ENCODE data around the gene MAPKBP1. TPM values are rescaled to one million over a fixed set of nuclear protein-coding genes. Genes with fewer than 3 reads are reported as not detected.

The MAPKBP1 gene
- total and polyA plus RNA-seq, 11 donors, result 6.3 to 20.5 (median 14.8) TPM

DNA sequence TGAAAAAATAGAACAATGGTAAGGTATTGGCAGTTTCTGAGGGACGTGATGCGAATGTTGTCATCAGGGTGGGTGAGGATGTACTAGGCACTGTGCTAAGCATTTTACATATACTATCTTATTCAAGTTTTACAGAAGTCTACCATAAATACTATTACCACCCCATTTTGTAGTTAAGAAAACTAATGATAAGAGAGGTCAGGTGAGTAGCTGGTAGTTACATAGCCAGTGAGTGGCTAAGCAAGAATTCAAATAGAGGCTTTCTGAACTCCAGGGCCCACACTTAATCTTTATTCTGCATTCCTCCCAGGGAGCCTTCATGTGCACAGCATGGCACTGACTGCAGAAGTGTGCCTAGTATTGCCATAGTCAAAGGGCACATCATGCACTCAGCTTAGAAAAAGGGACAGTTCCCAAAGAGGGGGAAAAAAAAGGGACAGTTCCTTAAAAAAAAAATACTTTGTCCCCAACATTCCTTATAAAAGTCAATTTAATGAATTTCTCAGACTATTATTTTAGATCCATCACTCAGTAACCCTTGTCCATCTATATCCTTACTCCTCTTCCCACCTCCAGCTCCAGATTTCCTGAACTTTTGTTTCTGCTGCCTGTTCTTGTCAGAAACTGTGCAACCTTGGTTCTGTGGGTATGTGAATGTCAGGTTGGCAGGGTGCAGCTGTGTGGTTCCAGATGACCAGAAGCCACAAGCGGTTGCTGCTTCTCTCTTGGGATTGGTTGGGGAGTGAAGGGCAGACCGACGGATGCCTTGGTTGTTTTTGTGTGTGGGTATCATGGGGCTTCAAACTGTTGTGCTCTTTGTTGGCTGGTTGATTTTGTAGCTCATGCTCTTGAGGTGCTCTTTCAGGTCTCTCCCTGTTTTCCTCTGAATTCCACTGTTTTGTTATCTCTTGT is 8.3 kb downstream of the MAPKBP1 start:
- Histone ChIP-seq H3K4me1 (peaks cover 0 to 27% (median 12%) of the 10 kb centered on the region in 12 donors), H3K36me3 (no peaks in the 10 kb centered on the region), H3K27me3 (no peaks in the 10 kb centered on the region), H3K4me3 (no peak overlapping the region), H3K27ac (no peak overlapping the region), H3K9me3 (no peaks in the 10 kb centered on the region)
- ATAC-seq (no peak), DNase-seq (no peak)
- intact Hi-C loops (cut with DNase I), result no loop called here
- 89 to 92% (median 91%) methylated on average over 5 of the region's 5 CpGs for WGBS, 4 donors
- TF ChIP-seq, protein P1, sequence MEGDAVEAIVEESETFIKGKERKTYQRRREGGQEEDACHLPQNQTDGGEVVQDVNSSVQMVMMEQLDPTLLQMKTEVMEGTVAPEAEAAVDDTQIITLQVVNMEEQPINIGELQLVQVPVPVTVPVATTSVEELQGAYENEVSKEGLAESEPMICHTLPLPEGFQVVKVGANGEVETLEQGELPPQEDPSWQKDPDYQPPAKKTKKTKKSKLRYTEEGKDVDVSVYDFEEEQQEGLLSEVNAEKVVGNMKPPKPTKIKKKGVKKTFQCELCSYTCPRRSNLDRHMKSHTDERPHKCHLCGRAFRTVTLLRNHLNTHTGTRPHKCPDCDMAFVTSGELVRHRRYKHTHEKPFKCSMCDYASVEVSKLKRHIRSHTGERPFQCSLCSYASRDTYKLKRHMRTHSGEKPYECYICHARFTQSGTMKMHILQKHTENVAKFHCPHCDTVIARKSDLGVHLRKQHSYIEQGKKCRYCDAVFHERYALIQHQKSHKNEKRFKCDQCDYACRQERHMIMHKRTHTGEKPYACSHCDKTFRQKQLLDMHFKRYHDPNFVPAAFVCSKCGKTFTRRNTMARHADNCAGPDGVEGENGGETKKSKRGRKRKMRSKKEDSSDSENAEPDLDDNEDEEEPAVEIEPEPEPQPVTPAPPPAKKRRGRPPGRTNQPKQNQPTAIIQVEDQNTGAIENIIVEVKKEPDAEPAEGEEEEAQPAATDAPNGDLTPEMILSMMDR (IDR thresholded peaks at IDR 0.05), result no peak
- no peak for TF ChIP-seq POLR2A (IDR thresholded peaks at IDR 0.05)

DNA sequence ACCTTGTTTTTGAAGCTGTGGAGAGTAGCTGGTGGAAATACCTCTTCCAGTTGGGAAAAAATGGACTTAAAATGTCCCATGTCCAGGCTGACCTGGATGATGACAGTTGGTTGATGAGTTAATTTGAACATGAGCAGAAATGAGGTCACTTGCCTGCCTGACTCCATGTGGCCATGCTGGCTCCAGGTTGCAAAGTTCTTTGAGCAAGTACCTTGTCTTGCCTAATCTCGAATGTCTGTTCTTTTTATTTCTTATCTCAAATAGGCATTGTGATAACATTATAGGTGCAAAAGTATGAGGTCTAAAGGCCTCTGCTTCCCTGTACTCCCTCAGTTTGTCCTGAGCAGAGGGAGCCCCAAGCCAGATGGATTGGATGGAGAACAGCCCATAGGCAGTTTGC is 9.0 kb downstream of the MAPKBP1 start:
- intact Hi-C loops (cut with DNase I), result no loop called here
- Histone ChIP-seq H3K4me3 (no peak overlapping the region), H3K27me3 (no peaks in the 10 kb centered on the region), H3K9me3 (no peaks in the 10 kb centered on the region), H3K36me3 (no peaks in the 10 kb centered on the region), H3K4me1 (peaks cover 0 to 27% (median 13%) of the 10 kb centered on the region in 12 donors), H3K27ac (no peak overlapping the region)
- WGBS, 4 donors, result 47 to 67% (median 56%) methylated on average over 1 of the region's 1 CpG
- ATAC-seq (no peak), DNase-seq (no peak)
- TF ChIP-seq POLR2A (IDR thresholded peaks at IDR 0.05), result no peak
- TF ChIP-seq, protein P1 (IDR thresholded peaks at IDR 0.05), result no peak

- ATAC-seq (no peak), DNase-seq (no peak)
- intact Hi-C loops (cut with DNase I), result no loop called here
- WGBS, 4 donors, result 89 to 90% (median 90%) methylated on average over 3 of the region's 3 CpGs
- peaks cover 11 to 48% (median 39%) of the 10 kb centered on the region in 12 donors for H3K4me1 ChIP-seq
- H3K27me3 ChIP-seq, result no peaks in the 10 kb centered on the region
- H3K9me3 ChIP-seq, result no peaks in the 10 kb centered on the region
- TF ChIP-seq, protein P1 (IDR thresholded peaks at IDR 0.05), result no peak
- TF ChIP-seq POLR2A (IDR thresholded peaks at IDR 0.05), result no peak
- no peak overlapping the region for H3K27ac ChIP-seq
- H3K4me3 ChIP-seq, result no peak overlapping the region
- no peaks in the 10 kb centered on the region for H3K36me3 ChIP-seq
Measured at GRCh38 chr15:41788262-41788661, 14.0 kb downstream of the MAPKBP1 start.

- DNase-seq, result no peak
- intact Hi-C loops (cut with DNase I), result no loop called here
- 39 to 60% (median 51%) methylated on average over 4 of the region's 4 CpGs for WGBS, 4 donors
- no peaks in the 10 kb centered on the region for H3K9me3 ChIP-seq
- H3K27me3 ChIP-seq, result no peaks in the 10 kb centered on the region
- no peak for TF ChIP-seq POLR2A (IDR thresholded peaks at IDR 0.05)
- TF ChIP-seq, protein P1 (IDR thresholded peaks at IDR 0.05), result no peak
- no peak overlapping the region for H3K4me3 ChIP-seq
- H3K36me3 ChIP-seq, result no peaks in the 10 kb centered on the region
- H3K27ac ChIP-seq, result peak overlapping the region in 2 of 12 donors; percentile 28 to 65
- peak; percentile 43 to 69 (median 58) for ATAC-seq
- peaks cover 11 to 54% (median 39%) of the 10 kb centered on the region in 12 donors for H3K4me1 ChIP-seq
Measured at GRCh38 chr15:41789236-41789635, 15.0 kb downstream of the MAPKBP1 start.

Measured in heart left ventricle (tissue), 16 donors.